H1 (cell line): ENCODE data around the gene RIPK4. TPM values are rescaled to one million over a fixed set of nuclear protein-coding genes. Genes with fewer than 3 reads are reported as not detected.

Experiments used
- CTCF ChIA-PET: fragments of 300-600 bp; sonication (Branson Sonifier 250); formaldehyde crosslinking; loops from one replicate; lab custom pipeline; 2021; ENCODE audit not compliant: partially characterized antibody; lab: Charles Lee
- POLR2A ChIA-PET: fragments of 300-600 bp; sonication (Branson Sonifier 250); formaldehyde crosslinking; loops from one replicate; lab custom pipeline; 2021; ENCODE audit warnings: inconsistent platforms; ENCODE audit not compliant: partially characterized antibody; lab: Charles Lee
- DNase-seq, 2 experiments: peaks; one replicate each; pipeline versions ENCODE4 v3.0.0 to v3.0.0-alpha.2; 2010 to 2022; ENCODE audit warnings: low spot score in 2 of 2, low read depth in 1 of 2, mixed read lengths in 1 of 2
- FAIRE-seq: peaks from 2 replicates; lab custom pipeline; 2011; peaks lifted over from hg19 to GRCh38; lab: Jason Lieb, UNC
- H2AFZ ChIP-seq: 2 replicates; pipeline ENCODE4 v1.8.1; 2012; ENCODE audit warnings: low read length, inconsistent platforms
- H2AK5ac ChIP-seq: 2 replicates; pipeline ENCODE4 v1.6.1; 2013; ENCODE audit warnings: low read depth, low read length
- H2BK120ac ChIP-seq: replicated peaks from 2 replicates; pipeline ENCODE3; 2013; ENCODE audit warnings: low read depth, low read length, inconsistent platforms
- H2BK12ac ChIP-seq: 2 replicates; pipeline ENCODE4 v1.6.1; 2013; ENCODE audit warnings: low read depth, low read length
- H2BK15ac ChIP-seq: 2 replicates; pipeline ENCODE4 v1.6.1; 2013; ENCODE audit warnings: low read length
- H2BK20ac ChIP-seq: 2 replicates; pipeline ENCODE4 v1.6.1; 2013; ENCODE audit warnings: low read length
- H2BK5ac ChIP-seq: 2 replicates; pipeline ENCODE4 v1.6.1; 2013; ENCODE audit warnings: low read depth, low read length
- H3K14ac ChIP-seq: 2 replicates; pipeline ENCODE4 v1.6.1; 2013; ENCODE audit warnings: inconsistent platforms; ENCODE audit not compliant: insufficient read length
- H3K18ac ChIP-seq: 2 replicates; pipeline ENCODE4 v1.6.1; 2013; ENCODE audit warnings: low read length; ENCODE audit errors: extremely low read depth
- H3K23ac ChIP-seq: 2 replicates; pipeline ENCODE4 v1.6.1; 2013; ENCODE audit warnings: inconsistent platforms; ENCODE audit not compliant: insufficient read length
- H3K23me2 ChIP-seq: 2 replicates; pipeline ENCODE4 v1.6.1; 2013; ENCODE audit warnings: low read depth, low read length
- H3K27ac ChIP-seq: 2 replicates; pipeline ENCODE4 v1.6.1; 2011; ENCODE audit warnings: low read depth, low read length, inconsistent platforms
- H3K27me3 ChIP-seq, 4 experiments: replicated peaks in 1 of 4; 1 replicate in 1 of 4; 2 replicates in 3 of 4; pipeline versions ENCODE4 v1.6.1 to v1.8.1; 2011 to 2013; ENCODE audit warnings: low read length in 3 of 4, mild to moderate bottlenecking in 3 of 4, inconsistent platforms in 2 of 4, mixed read lengths in 2 of 4, moderate library complexity in 1 of 4; ENCODE audit not compliant: control insufficient read depth in 3 of 4, insufficient read depth in 3 of 4; ENCODE audit errors: extremely low read depth in 1 of 4
- H3K36me3 ChIP-seq, 4 experiments: 2 replicates each; pipeline versions ENCODE4 v1.6.1 to v1.8.1; 2011 to 2013; ENCODE audit warnings: mild to moderate bottlenecking in 4 of 4, low read length in 3 of 4, moderate library complexity in 2 of 4, control low read depth in 1 of 4, inconsistent platforms in 1 of 4; ENCODE audit not compliant: insufficient read depth in 4 of 4, control insufficient read depth in 2 of 4
- H3K4ac ChIP-seq: replicated peaks from 2 replicates; pipeline ENCODE3; 2013; ENCODE audit warnings: low read length, low read depth, mixed read lengths, inconsistent platforms; ENCODE audit not compliant: insufficient read length
- H3K4me1 ChIP-seq, 4 experiments: replicated peaks in 1 of 4; 1 replicate in 1 of 4; 2 replicates in 3 of 4; pipeline versions ENCODE4 v1.6.1 to v1.8.1; 2011 to 2013; ENCODE audit warnings: low read length in 3 of 4, inconsistent platforms in 2 of 4, mixed read lengths in 1 of 4; ENCODE audit not compliant: insufficient read depth in 4 of 4, control insufficient read depth in 3 of 4
- H3K4me2 ChIP-seq, 2 experiments: 2 replicates each; pipeline versions ENCODE4 v1.6.1 to v1.8.1; 2011 to 2013; ENCODE audit warnings: low read depth in 2 of 2, low read length in 2 of 2, control low read depth in 1 of 2, inconsistent platforms in 1 of 2, mild to moderate bottlenecking in 1 of 2; ENCODE audit not compliant: insufficient read depth in 1 of 2
- H3K4me3 ChIP-seq, 4 experiments: fragments of 200-600, 300-600 bp in 1 of 4; sonication (generic), shearing (Covaris generic), sonication (Bioruptor Twin) in 1 of 4; 2 replicates each; pipeline versions ENCODE4 v1.5.1 to v1.8.1; 2011 to 2016; ENCODE audit warnings: low read length in 4 of 4, low read depth in 3 of 4, control low read depth in 2 of 4, inconsistent platforms in 2 of 4, mild to moderate bottlenecking in 2 of 4, mixed read lengths in 1 of 4, moderate library complexity in 1 of 4; ENCODE audit not compliant: insufficient read depth in 2 of 4; ENCODE audit errors: extremely low read depth in 1 of 4
- H3K56ac ChIP-seq: replicated peaks from 2 replicates; pipeline ENCODE3; 2013; ENCODE audit warnings: low read depth, mild to moderate bottlenecking, mixed read lengths, low read length, inconsistent platforms; ENCODE audit not compliant: insufficient read length
- H3K79me1 ChIP-seq: 2 replicates; pipeline ENCODE4 v1.6.1; 2013; ENCODE audit warnings: low read depth, low read length, control low read depth
- H3K79me2 ChIP-seq, 2 experiments: 2 replicates each; pipeline versions ENCODE4 v1.6.1 to v1.8.1; 2012 to 2013; ENCODE audit warnings: low read length in 2 of 2, mild to moderate bottlenecking in 2 of 2, inconsistent platforms in 1 of 2; ENCODE audit not compliant: insufficient read depth in 2 of 2, control insufficient read depth in 1 of 2
- H3K9ac ChIP-seq, 4 experiments: replicated peaks in 1 of 4; 1 replicate in 1 of 4; 2 replicates in 3 of 4; pipeline versions ENCODE4 v1.6.1 to v1.8.1; 2011 to 2013; ENCODE audit warnings: low read depth in 3 of 4, low read length in 3 of 4, control low read depth in 2 of 4, mild to moderate bottlenecking in 2 of 4, moderate library complexity in 2 of 4, inconsistent platforms in 1 of 4; ENCODE audit errors: extremely low read depth in 1 of 4
- H3K9me3 ChIP-seq, 2 experiments: 2 replicates each; pipeline versions ENCODE4 v1.6.1 to v1.8.1; 2012 to 2013; ENCODE audit warnings: mild to moderate bottlenecking in 2 of 2, moderate library complexity in 2 of 2, control low read depth in 1 of 2, inconsistent platforms in 1 of 2, low read depth in 1 of 2, low read length in 1 of 2, mixed read lengths in 1 of 2; ENCODE audit not compliant: insufficient read depth in 2 of 2
- H4K20me1 ChIP-seq, 2 experiments: replicated peaks in 1 of 2; 2 replicates each; pipeline versions ENCODE3 to v1.8.1; 2011 to 2013; ENCODE audit warnings: inconsistent platforms in 2 of 2, low read length in 2 of 2, mild to moderate bottlenecking in 1 of 2; ENCODE audit not compliant: insufficient read depth in 2 of 2, control insufficient read depth in 1 of 2
- H4K5ac ChIP-seq: 2 replicates; pipeline ENCODE4 v1.6.1; 2013; ENCODE audit warnings: low read length, low read depth, mixed read lengths, inconsistent platforms; ENCODE audit not compliant: insufficient read length
- H4K8ac ChIP-seq: 2 replicates; pipeline ENCODE4 v1.8.0; 2013; ENCODE audit warnings: mild to moderate bottlenecking, moderate library complexity, low read length, inconsistent platforms; ENCODE audit not compliant: insufficient read depth; ENCODE audit errors: extremely low read depth
- H4K91ac ChIP-seq: replicated peaks from 2 replicates; pipeline ENCODE3; 2013; ENCODE audit warnings: low read length, mixed read lengths, inconsistent platforms; ENCODE audit not compliant: insufficient read length
- ASH2L ChIP-seq: fragments of 200-600, 300-600 bp; sonication (generic); IDR thresholded peaks from one replicate; pipeline ENCODE4 v1.7.1; 2017; ENCODE audit warnings: low read length
- CBX5 ChIP-seq: fragments of 300-800, 300-1000 bp; sonication (generic); IDR thresholded peaks from 2 replicates; pipeline ENCODE4 v1.7.1; 2016; ENCODE audit warnings: antibody characterized with exemption, low read length, low read depth
- CHD2 ChIP-seq: IDR thresholded peaks from 2 replicates; pipeline ENCODE4 v1.6.1; 2012; ENCODE audit warnings: low read length, improper control_type of control experiment
- GTF2F1 ChIP-seq: IDR thresholded peaks from 2 replicates; pipeline ENCODE4 v1.6.1; 2012; ENCODE audit warnings: low read depth, low read length, improper control_type of control experiment, borderline replicate concordance
- JUND ChIP-seq: IDR thresholded peaks from 2 replicates; pipeline ENCODE4 v1.6.1; 2011; ENCODE audit warnings: mild to moderate bottlenecking, improper control_type of control experiment, low read length
- KDM4A ChIP-seq: IDR thresholded peaks from one replicate; pipeline ENCODE4 v1.7.1; 2012; ENCODE audit warnings: low read depth, mild to moderate bottlenecking, moderate library complexity, low read length, inconsistent platforms; ENCODE audit not compliant: severe bottlenecking
- NRF1 ChIP-seq: IDR thresholded peaks from 2 replicates; pipeline ENCODE4 v1.6.1; 2011; ENCODE audit warnings: mild to moderate bottlenecking, low read depth, low read length, improper control_type of control experiment
- SIRT6 ChIP-seq: IDR thresholded peaks from one replicate; pipeline ENCODE4 v1.7.1; 2012; ENCODE audit warnings: low read length, inconsistent platforms
- SIX5 ChIP-seq: IDR thresholded peaks from 2 replicates; pipeline ENCODE4 v1.6.1; 2011; ENCODE audit warnings: mild to moderate bottlenecking, low read depth, low read length
- SP2 ChIP-seq: IDR thresholded peaks from 2 replicates; pipeline ENCODE4 v1.6.1; 2012; ENCODE audit warnings: mild to moderate bottlenecking, low read length, inconsistent platforms
- TEAD4 ChIP-seq: IDR thresholded peaks from 2 replicates; pipeline ENCODE4 v1.6.1; 2012; ENCODE audit warnings: low read depth, low read length, inconsistent platforms, mixed read lengths
- WGBS, 2 experiments: shearing (Covaris generic) in 1 of 2; methylation state at CpG; one replicate each; pipeline versions ENCODE4 v1.1.6 to v1.1.7; 2013 to 2015; ENCODE audit warnings: low lambda C conversion rate in 2 of 2, mixed read lengths in 2 of 2, inconsistent platforms in 1 of 2, low coverage in 1 of 2, missing lambda C conversion rate in 1 of 2; ENCODE audit not compliant: insufficient replicate concordance in 2 of 2, insufficient coverage in 1 of 2, insufficient read length in 1 of 2; ENCODE audit errors: extremely low coverage in 1 of 2, missing lambda C conversion rate in 1 of 2; 5-methylcytosine and 5-hydroxymethylcytosine counted together
- polyA plus RNA-seq, 7 experiments: library from polyadenylated mRNA; depleted of rRNA in 3 of 7; stranded (reverse) in 5 of 7; unstranded in 2 of 7; fragments of >200 nt in 5 of 7; fragments of 200-250 nt in 2 of 7; gene quantifications; 1 replicate in 5 of 7; 2 replicates in 1 of 7; 4 replicates in 1 of 7; pipeline versions ENCODE4 v1.2.1 to v1.2.3, GENCODE V29; 2011 to 2013; ENCODE audit warnings: missing spikeins in 2 of 7, mixed read lengths in 2 of 7
- total RNA-seq: library from RNA; stranded (reverse); fragmentation: NEBNext Ultra II Directional; extraction: Animal tissue kit (Norgen Biotek cat#: 25700); gene quantifications from 2 replicates; pipeline ENCODE4 v1.2.1, GENCODE V29; 2021
- TF ChIP-seq, protein P1 (sequence below): IDR thresholded peaks from 2 replicates; pipeline ENCODE4 v1.6.1; 2012; ENCODE audit warnings: inconsistent platforms
- TF ChIP-seq, protein P2 (sequence below): IDR thresholded peaks from 2 replicates; pipeline ENCODE4 v1.6.1; 2012; ENCODE audit warnings: inconsistent platforms

The RIPK4 gene
- total and polyA plus RNA-seq, 2 of the 8 experiments (the other 6 are each of a cell fraction or from before 2014, with no cell fraction given), result 2.7 to 5.6 TPM

DNA sequence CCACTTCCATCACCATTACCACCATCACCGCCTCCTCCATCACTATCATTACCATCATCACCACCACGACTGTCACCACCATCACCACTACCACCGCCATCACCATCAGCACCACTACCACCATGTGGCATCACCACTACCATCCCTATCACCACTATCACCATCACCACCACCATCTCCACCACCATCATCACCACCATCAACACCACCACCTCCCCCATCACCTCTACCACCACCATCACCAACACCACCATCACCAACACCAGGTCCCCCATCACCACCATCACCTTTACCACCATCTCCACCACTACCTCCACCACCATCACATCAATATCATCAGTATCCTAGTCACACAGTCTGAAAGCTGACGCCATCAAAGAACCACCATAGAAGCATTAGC is 39.9 kb upstream of the RIPK4 start:
- peaks cover 14% of the 10 kb centered on the region; the same call in 1 of the 2 replicates for H3K23me2 ChIP-seq
- DNase-seq (no peak), FAIRE-seq (no peak)
- no peaks in the 10 kb centered on the region for H3K79me2 ChIP-seq
- no peaks in the 10 kb centered on the region; the same call in 1 of the 2 replicates for H3K79me1 ChIP-seq
- H4K91ac ChIP-seq, result no peak overlapping the region
- H3K23ac ChIP-seq, result no peak overlapping the region
- no peak overlapping the region for H2AFZ ChIP-seq
- no peaks in the 10 kb centered on the region for H3K27me3 ChIP-seq
- no peak overlapping the region for H3K4me2 ChIP-seq
- no peak overlapping the region for H3K4ac ChIP-seq
- H3K14ac ChIP-seq, result no peak overlapping the region
- no peak overlapping the region for H4K5ac ChIP-seq
- no peaks in the 10 kb centered on the region for H3K9me3 ChIP-seq
- H3K56ac ChIP-seq, result peak overlapping the region; percentile 69
- peaks cover 0 to 11% of the 10 kb centered on the region in 2 experiments for H4K20me1 ChIP-seq
- no peak overlapping the region for H2BK15ac ChIP-seq
- H2BK12ac ChIP-seq, result no peak overlapping the region
- 0 out of 2 replicates have a peak overlapping the region, but pooled peaks have one; percentile 65 for H2AK5ac ChIP-seq
- ChIA-PET POLR2A (no interaction called here), CTCF (interaction anchor here (1.1 to 2.8 kb wide), 2 partner anchors 179 to 195 kb away, joined by 3 to 10 read pairs; no protein-coding TSS in a partner anchor)
- peaks cover 0 to 11% (median 4%) of the 10 kb centered on the region in 4 experiments; a peak in 5 of 8 replicates for H3K36me3 ChIP-seq
- H4K8ac ChIP-seq, result no peak overlapping the region
- H2BK5ac ChIP-seq, result no peak overlapping the region
- H3K18ac ChIP-seq, result no peak overlapping the region
- no peak overlapping the region for H2BK120ac ChIP-seq
- no peak overlapping the region for H3K9ac ChIP-seq
- WGBS, 2 experiments, result 92% methylated on average over 4 of the region's 4 CpGs; no CpG with 5 or more reads in 1 of the 2 experiments
- H3K27ac ChIP-seq, result no peak overlapping the region
- H3K4me3 ChIP-seq, result no peak overlapping the region
- no peaks in the 10 kb centered on the region for H3K4me1 ChIP-seq
- H2BK20ac ChIP-seq, result no peak overlapping the region
- TF ChIP-seq SIRT6 (no peak), NRF1 (no peak), ASH2L (no peak), SIX5 (no peak), CBX5 (no peak), JUND (no peak), SP2 (no peak), CHD2 (no peak), GTF2F1 (no peak), TEAD4 (no peak), KDM4A (no peak)
- TF ChIP-seq, protein P1, sequence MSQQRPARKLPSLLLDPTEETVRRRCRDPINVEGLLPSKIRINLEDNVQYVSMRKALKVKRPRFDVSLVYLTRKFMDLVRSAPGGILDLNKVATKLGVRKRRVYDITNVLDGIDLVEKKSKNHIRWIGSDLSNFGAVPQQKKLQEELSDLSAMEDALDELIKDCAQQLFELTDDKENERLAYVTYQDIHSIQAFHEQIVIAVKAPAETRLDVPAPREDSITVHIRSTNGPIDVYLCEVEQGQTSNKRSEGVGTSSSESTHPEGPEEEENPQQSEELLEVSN, result no peak
- TF ChIP-seq, protein P2, sequence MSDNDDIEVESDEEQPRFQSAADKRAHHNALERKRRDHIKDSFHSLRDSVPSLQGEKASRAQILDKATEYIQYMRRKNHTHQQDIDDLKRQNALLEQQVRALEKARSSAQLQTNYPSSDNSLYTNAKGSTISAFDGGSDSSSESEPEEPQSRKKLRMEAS, result no peak
